HG03159 (cell line): ENCODE measurements around the gene RNF151.
"Not testable (repeated sequence)": the region's sequence is repeated elsewhere in the genome, so short reads cannot be mapped to it uniquely, and the experiment has no call there.

Experiments used
- ATAC-seq: cut with Tn5 transposase; IDR thresholded peaks from one replicate; pipeline ENCODE4 v1.9.1; 2021; ENCODE audit warnings: mild to moderate bottlenecking, moderate library complexity; ENCODE audit not compliant: unreplicated experiment

Gene RNF151

GRCh38 chr16:2006317-2006716, 39.7 kb downstream of the RNF151 start:
- ATAC-seq = no peak

- ATAC-seq = no peak
Measured at GRCh38 chr16:2007081-2007836, 40.6 kb downstream of the RNF151 start.

- no peak for ATAC-seq
Measured at GRCh38 chr16:2008009-2008526, 41.4 kb downstream of the RNF151 start.

GRCh38 chr16:2008631-2009163, 42.0 kb downstream of the RNF151 start:
- no peak for ATAC-seq

GRCh38 chr16:2009164-2009711, 42.6 kb downstream of the RNF151 start:
- peak; percentile 33 for ATAC-seq

GRCh38 chr16:2009791-2010510, 43.3 kb downstream of the RNF151 start, which contains the start of gene ZNF598:
TSS of gene ZNF598 (minus strand) at chr16:2009821.
- ATAC-seq = peak; percentile 74

GRCh38 chr16:2011726-2012125, 45.1 kb downstream of the RNF151 start:
- not testable (repeated sequence) for ATAC-seq

- ATAC-seq = no peak
Measured at GRCh38 chr16:2013527-2013926, 46.9 kb downstream of the RNF151 start.

- no peak for ATAC-seq
Measured at GRCh38 chr16:2015117-2015946, 48.7 kb downstream of the RNF151 start.

GRCh38 chr16:2015947-2016208, 49.2 kb downstream of the RNF151 start:
- no peak for ATAC-seq

GRCh38 chr16:2016407-2016922, 49.8 kb downstream of the RNF151 start:
- no peak for ATAC-seq
